Measurements from ENCODE around the gene PSMD13.
"Not testable (repeated sequence)": the region's sequence is repeated elsewhere in the genome, so short reads cannot be mapped to it uniquely, and the experiment has no call there.

GRCh38 chr11:238346-238745, 1.6 kb downstream of the PSMD13 start:
- TF ChIP-seq, protein P1, sequence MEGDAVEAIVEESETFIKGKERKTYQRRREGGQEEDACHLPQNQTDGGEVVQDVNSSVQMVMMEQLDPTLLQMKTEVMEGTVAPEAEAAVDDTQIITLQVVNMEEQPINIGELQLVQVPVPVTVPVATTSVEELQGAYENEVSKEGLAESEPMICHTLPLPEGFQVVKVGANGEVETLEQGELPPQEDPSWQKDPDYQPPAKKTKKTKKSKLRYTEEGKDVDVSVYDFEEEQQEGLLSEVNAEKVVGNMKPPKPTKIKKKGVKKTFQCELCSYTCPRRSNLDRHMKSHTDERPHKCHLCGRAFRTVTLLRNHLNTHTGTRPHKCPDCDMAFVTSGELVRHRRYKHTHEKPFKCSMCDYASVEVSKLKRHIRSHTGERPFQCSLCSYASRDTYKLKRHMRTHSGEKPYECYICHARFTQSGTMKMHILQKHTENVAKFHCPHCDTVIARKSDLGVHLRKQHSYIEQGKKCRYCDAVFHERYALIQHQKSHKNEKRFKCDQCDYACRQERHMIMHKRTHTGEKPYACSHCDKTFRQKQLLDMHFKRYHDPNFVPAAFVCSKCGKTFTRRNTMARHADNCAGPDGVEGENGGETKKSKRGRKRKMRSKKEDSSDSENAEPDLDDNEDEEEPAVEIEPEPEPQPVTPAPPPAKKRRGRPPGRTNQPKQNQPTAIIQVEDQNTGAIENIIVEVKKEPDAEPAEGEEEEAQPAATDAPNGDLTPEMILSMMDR (conservative IDR thresholded peaks at IDR 0.05; ENCODE audit: low read depth, low read length), result not testable (repeated sequence)
- TF ChIP-seq RAD21 (IDR thresholded peaks at IDR 0.05; ENCODE audit: low read length); FOS (IDR thresholded peaks at IDR 0.05; ENCODE audit: low read depth, low read length); POLR2A (IDR thresholded peaks at IDR 0.05; ENCODE audit: low read depth, low read length); USF2 (IDR thresholded peaks at IDR 0.05; ENCODE audit: low read depth, low read length); MAFK (IDR thresholded peaks at IDR 0.05; ENCODE audit: low read depth, low read length); NFE2L2 (IDR thresholded peaks at IDR 0.05; ENCODE audit: low read depth, low read length); CEBPB (IDR thresholded peaks at IDR 0.05; ENCODE audit: low read depth, low read length); RFX5 (IDR thresholded peaks at IDR 0.05; ENCODE audit: low read depth, low read length); CHD1 (IDR thresholded peaks at IDR 0.05; ENCODE audit: low read depth, low read length); BHLHE40 (IDR thresholded peaks at IDR 0.05; ENCODE audit: low read depth, low read length); SMC3 (IDR thresholded peaks at IDR 0.05; ENCODE audit: low read depth, low read length); ELK1 (IDR thresholded peaks at IDR 0.05; ENCODE audit: borderline replicate concordance, low read depth, low read length); RCOR1 (IDR thresholded peaks at IDR 0.05; ENCODE audit: insufficient replicate concordance, low read length): not testable (repeated sequence)
